ENCODE results near the gene TSHZ3.

Gene TSHZ3

DNA sequence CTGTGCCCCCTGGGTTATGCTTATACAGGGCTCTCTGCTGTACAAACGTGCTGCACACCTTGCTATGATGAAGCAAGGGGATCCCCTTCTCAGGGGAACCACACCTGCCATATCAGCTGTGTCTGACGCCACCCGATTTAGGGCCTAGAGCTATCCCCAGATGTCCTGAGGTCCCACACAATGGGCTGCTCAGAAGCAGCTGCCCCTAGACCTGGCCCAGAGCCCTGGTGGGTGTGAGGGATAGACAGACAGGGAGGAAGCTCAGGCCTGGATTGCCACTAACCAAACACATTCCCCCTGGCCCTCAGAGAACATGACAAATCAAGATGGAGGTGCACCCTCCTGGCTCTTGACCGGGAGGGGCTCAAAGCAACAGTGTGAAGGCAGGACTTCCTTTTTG is 59.3 kb downstream of the TSHZ3 start:
- DNase-seq, result no peak

DNA sequence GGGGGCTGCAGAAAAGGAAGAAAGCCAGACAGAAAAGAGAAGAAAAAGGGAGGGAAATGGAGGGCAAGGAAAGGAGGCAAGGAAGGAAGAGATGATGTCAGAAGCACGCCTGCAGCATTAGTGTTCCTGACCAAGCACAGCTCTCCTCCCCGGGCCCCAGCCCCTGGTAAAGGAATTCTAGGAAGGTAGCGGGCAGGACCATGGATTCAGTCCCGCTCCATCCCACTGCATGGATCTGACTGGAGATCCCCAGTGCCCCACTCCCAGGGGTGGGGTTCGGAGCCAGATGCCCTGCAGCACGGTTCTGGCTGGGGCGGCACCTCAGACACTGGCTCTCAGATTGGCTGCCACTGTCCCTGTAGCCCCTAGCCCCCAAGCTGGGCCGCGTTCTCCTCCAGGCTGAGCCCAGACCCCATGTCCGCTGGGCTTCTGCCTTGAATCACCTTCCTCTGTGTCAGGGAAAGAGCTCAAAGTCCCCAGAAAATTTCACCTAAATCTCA is 59.8 kb downstream of the TSHZ3 start:
- DNase-seq, result no peak

GRCh38 chr19:31286491-31286890 is 62.7 kb downstream of the TSHZ3 start:
- DNase-seq, result no peak

GRCh38 chr19:31285744-31286143 is 63.5 kb downstream of the TSHZ3 start:
- DNase-seq, result no peak

GRCh38 chr19:31284621-31285020 is 64.6 kb downstream of the TSHZ3 start:
- no peak for DNase-seq

DNA sequence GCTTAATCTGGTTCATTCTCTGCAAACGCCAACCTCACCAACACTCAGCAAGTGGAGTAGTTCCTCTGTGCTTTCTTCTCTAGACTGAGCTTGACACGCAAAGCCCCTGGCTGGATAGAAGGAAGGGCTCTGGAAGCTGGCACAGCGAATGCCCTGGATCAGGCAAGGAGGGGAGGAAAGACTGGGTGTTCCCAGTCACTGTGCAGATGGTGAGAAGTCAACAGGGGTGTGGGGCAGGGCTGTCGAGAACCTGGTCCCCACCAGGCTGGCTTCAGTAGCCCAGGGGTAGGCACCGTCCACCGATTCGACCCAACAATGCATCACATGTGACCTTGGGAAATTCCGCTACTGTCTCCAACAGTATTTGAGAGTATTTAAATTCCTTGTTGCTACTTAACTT is 65.5 kb downstream of the TSHZ3 start:
- DNase-seq, result no peak

DNA sequence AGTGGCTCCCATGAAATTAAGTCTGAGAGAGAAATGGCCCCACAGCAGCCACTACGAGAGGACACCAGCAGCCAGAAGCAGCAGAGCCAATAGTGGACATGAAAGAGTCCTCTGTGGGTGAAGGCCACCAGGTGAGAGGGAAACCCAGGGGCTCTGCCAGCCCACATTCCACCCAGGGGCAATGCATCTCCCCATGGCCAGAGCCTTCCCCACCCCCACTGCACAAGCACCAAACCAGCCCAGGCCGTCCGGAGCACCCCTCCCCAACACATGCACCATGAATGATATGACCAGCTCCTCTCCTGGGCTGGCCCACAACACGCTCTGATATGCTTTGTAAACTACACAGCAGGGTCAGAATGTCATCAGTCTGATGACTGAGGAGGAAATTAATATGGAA is 66.9 kb downstream of the TSHZ3 start:
- DNase-seq, result no peak

GRCh38 chr19:31280287-31281006 is 68.8 kb downstream of the TSHZ3 start:
- DNase-seq, result no peak

- no peak for DNase-seq
Observed at GRCh38 chr19:31279436-31279765, 69.8 kb downstream of the TSHZ3 start.

DNA sequence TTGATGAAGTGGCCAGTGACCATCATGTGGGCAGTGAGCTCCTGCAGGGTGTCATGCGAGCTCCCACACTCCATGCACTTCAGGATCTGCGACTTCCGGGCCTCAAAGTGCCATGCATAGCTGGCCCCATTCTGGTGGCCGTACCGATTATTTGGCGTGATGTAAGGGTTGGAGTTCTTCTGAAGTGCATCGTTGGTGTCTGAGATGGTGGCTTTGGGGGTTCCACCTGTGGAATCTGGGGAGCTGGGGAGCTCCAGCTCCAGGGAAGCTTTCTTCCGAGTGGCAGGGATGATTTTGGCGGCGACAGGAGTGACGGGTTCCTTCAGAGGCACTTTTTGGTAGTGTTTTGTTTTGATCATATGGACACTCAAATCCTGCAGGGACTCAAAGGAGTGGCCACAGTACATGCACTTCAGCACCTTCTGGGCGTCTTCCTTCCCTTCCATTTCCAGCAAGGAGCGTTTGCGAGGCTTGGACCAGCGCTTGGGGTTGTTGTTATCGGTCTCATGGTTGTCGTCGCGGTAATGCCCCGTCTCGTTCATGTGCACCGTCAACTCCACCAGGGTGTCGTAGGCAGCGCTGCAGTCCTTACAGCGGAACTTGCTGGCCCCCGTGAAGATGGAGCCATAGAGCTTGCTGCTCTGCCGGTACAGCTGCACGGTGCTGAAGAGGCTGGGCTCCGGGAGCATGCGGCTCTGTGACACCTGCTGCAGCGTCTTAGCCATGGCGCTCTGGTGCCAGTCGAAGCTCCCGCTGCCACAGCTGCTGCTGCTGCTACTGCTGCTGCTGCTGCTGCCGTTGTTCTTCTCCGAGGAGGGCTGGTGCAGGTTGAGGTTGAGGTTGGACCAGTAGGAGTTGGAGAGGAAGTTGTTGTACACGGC is 70.4 kb downstream of the TSHZ3 start:
- no peak for DNase-seq

DNA sequence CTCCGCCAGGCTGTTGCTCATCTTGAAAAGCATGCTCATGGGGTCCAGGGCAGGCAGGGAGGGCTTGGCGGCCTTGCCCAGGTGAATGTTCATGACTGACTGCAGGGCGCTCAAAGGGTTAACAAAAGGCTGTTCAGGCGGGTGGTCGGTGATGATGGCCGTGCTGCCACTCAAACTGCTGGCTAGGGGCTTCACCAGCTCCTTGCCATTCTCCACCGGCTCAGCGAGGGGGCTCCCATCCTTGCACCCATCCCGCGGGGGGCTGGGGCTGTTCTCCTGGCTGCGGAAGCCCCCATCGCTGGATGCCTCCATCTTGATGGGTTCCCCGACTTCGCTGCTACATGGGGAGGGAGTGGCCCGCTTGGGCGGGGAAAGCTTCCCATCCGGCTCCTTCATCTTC is 71.7 kb downstream of the TSHZ3 start:
- DNase-seq, result no peak

DNA sequence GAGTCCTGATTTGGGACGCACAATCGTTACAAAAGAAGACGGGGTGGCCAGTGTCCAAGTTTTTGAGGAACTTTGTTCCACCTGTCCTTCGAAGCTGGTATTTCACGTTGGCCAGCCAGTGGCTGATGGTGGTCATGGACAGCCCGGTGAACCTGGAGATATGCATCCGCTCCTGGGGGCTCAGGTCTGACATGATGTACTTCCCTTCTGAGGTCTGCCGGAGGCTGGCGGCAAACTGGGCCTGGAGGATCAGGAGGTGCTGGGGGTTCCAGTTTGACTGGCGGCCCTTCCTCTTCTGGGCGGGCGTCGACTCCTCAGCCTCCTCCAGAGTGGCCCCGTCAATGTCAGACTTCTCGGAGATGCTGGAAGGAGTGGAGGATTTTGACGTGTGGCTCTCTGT is 72.4 kb downstream of the TSHZ3 start:
- DNase-seq, result no peak

GRCh38 chr19:31275068-31275334 is 74.2 kb downstream of the TSHZ3 start:
- DNase-seq, result no peak

DNA sequence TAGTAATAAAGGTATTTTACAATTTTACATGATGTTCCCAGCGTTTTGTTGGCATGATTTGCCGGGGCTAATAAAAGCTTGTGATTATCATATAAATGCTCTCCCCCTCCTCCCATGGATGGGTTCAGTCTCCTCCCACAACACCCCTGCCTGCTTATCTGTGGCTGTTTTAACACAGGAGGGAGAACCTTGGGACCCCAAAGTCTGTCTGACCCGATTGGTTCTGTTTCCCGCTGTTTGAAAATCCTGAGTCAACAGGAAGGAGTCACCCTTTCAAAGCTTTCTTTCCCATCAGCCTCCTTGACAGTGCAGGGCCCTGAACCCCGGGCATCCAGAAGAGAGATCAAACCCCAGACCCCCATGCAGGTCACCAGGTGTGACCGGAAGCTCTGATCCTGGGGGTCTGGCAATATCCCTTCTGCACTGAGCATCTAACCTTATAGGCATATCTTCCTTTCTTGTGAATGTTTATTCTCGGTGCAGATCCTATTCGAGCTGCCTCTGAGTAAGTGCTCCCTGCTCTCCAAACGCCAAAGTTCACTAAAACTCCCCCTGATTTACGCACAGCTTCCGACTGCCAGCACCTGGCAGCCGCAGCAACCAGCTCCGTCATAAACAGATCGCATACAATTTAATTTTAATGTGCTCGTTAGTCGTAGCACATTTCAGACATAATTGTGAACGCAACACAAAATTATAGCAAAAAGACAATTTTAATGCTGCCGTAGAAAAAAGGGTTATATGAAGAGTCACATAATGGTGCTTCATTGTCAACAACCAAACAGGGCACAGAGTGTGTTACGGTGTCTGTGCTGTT is 74.8 kb downstream of the TSHZ3 start:
- peak in 20 of 56 donors; percentile 4 to 60 (median 22) for DNase-seq

DNA sequence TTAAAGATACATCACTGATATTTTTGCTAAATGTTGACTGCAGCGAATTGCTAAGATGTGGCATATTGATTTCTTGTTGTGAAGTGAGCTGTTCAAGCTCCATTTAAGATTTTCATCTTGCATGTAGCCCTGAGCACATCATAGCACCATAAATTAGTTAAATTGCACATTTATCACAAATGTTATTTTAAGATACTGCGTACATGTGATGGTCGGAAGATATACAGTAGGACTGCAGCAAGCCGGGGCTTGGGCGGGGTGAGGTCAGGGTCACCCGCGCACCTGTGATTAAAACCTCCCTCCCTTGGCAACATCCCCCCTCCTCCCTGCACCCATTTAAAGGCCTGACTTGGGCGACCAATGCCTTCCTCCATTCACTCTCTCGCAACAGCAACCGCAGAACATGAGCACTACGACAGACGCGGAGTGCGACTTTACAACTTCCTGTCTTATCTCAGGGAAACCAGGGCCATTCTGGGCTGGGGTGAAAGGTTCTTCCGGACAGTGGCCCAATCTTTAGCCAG is 76.6 kb downstream of the TSHZ3 start:
- DNase-seq, result no peak

- no peak for DNase-seq
Observed at GRCh38 chr19:31271306-31271911, 77.8 kb downstream of the TSHZ3 start.

- DNase-seq, result no peak
Observed at GRCh38 chr19:31270897-31271296, 78.3 kb downstream of the TSHZ3 start.

GRCh38 chr19:31269425-31270127 is 79.7 kb downstream of the TSHZ3 start:
- DNase-seq, result no peak

- no peak for DNase-seq
Observed at GRCh38 chr19:31268751-31269383, 80.4 kb downstream of the TSHZ3 start.

DNA sequence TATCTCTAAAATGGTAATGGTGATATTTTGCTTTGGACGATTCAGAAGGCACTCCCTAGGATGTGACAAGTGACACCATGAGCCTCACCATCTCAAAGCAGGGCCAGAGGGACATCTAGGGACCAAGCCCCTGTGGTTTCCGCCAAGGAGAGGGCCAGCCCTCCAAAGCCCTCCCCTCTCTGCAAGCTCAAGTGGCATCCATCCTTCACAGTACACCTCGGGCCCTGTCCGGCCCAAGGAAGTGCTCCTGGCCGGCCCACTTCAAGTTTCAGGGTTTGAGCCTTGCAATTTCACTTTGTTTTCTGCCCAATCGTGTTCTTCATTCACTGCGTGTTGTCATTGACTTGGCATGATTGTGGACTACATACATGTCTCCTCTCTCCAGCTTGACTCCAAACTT is 82.5 kb downstream of the TSHZ3 start:
- DNase-seq, result no peak

Measured in nucleus accumbens (tissue), 56 donors.